Measurements from ENCODE around the gene ZNF79.

ZNF79 gene

DNA sequence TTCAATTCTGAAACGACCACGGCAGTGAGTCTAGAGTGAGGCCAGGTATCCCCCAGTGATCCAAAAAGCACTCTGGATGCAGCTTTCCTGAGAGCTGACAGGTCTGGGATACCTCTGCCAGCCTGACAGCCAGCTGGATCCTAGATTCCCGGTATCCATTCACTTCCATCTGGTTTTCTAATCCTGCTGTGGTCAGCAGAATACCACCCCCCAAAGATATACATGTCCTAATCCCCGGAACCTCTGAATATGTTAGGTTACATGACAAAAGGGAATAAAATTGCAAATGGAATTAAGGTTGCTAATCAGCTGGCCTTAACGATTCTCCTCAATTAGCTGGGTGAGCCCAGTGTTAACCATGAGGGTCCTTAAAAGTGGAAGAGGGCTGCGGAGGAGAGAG is 1.4 kb upstream of the ZNF79 start:
- no peak for DNase-seq (ENCODE audit: low read depth)
- TF ChIP-seq, protein P1, sequence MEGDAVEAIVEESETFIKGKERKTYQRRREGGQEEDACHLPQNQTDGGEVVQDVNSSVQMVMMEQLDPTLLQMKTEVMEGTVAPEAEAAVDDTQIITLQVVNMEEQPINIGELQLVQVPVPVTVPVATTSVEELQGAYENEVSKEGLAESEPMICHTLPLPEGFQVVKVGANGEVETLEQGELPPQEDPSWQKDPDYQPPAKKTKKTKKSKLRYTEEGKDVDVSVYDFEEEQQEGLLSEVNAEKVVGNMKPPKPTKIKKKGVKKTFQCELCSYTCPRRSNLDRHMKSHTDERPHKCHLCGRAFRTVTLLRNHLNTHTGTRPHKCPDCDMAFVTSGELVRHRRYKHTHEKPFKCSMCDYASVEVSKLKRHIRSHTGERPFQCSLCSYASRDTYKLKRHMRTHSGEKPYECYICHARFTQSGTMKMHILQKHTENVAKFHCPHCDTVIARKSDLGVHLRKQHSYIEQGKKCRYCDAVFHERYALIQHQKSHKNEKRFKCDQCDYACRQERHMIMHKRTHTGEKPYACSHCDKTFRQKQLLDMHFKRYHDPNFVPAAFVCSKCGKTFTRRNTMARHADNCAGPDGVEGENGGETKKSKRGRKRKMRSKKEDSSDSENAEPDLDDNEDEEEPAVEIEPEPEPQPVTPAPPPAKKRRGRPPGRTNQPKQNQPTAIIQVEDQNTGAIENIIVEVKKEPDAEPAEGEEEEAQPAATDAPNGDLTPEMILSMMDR (IDR thresholded peaks at IDR 0.05; ENCODE audit: insufficient read depth, low read depth, low read length, missing control alignments), result no peak
- H3K4me3 ChIP-seq (ENCODE audit: low read length), result peak overlapping the region; percentile 95

DNA sequence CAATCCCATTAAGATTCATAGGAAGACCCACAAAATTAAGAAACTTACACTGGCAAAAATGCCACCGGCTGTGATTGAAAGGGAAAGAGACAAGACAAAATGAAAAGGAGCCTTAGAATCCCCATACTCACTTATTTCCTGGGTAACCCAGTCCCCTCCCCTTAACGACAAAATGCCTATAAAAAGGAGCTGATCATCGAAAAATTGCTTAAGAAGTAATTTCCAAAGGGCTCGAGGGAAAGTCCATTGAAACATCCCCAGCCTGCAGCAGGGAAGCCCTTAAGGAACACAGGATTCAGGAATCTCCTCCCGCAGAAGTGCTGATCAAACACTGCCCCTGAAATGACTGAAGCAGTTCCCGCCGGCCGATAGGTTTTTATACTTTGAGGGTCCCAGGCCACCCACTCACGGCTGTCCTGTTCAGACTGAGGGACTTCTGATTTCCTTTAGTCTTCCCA is 677 bp upstream of the ZNF79 start:
- DNase-seq (ENCODE audit: low read depth), result no peak
- TF ChIP-seq, protein P1 (IDR thresholded peaks at IDR 0.05; ENCODE audit: insufficient read depth, low read depth, low read length, missing control alignments), result no peak
- peak overlapping the region; percentile 95 for H3K4me3 ChIP-seq (ENCODE audit: low read length)

DNA sequence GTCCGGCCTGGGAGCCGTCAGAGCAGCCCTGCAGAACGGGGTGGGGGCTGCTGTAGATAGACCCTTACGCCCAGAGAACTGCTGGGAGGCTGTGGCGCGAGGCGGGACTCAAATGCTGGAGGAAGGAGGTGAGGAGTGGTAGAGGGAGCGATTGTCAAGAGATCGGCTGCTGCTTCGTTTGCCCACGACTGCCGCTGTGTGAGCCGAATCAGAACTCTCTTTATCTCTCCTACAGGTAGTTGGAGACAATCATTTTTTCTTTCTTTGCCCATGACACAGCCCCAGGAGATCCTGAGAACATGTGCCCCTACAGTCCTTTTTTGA is 456 bp downstream of the ZNF79 start:
- TF ChIP-seq, protein P1 (IDR thresholded peaks at IDR 0.05; ENCODE audit: insufficient read depth, low read depth, low read length, missing control alignments), result no peak
- no peak for DNase-seq (ENCODE audit: low read depth)

DNA sequence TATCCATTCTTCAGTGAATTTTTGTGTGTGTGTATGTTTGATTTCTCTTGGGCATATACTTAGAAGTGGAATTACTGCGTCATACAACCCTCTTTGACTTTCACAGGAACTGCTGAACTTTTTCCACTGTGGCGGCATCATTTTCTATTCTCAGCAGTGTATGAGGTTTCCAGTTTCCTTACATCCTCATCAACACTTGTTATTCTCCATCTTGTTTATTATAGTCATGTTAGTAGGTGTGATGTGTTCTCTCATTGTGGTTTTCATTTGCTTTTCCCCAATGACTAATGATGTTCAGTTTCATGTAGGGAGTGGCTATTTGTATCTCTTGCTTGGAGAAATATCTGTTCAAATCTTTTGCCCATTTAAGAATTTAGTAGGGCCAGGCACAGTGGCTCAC is 2.6 kb downstream of the ZNF79 start:
- H3K4me3 ChIP-seq (ENCODE audit: low read length), result no peak overlapping the region
- peak; percentile 69 for DNase-seq (ENCODE audit: low read depth)
- TF ChIP-seq, protein P1 (IDR thresholded peaks at IDR 0.05; ENCODE audit: insufficient read depth, low read depth, low read length, missing control alignments), result no peak

More for the DNA sequence above, 456 bp downstream of the ZNF79 start:
- H3K4me3 ChIP-seq (ENCODE audit: low read length), result peak overlapping the region; percentile 95

DNA sequence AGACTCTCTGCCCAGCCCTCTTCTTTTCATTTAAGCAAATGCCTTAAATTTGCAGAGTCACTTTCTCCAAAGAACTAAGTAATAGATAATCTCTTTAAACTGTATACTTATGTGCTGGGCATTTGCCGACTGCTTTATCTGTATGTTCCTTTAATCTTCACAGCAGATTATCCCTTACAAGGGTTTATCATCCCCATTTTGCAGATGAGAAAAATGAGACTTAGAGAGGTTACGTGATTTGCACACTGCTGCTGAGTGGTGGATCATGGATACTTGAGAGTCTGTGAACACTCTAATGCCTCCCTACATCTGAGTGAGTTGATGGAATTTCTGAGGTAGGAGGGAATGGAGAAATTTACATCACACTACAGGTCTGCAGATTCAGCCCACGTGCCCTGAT is 4.2 kb downstream of the ZNF79 start:
- TF ChIP-seq, protein P1 (IDR thresholded peaks at IDR 0.05; ENCODE audit: insufficient read depth, low read depth, low read length, missing control alignments), result no peak
- no peak overlapping the region for H3K4me3 ChIP-seq (ENCODE audit: low read length)
- no peak for DNase-seq (ENCODE audit: low read depth)

DNA sequence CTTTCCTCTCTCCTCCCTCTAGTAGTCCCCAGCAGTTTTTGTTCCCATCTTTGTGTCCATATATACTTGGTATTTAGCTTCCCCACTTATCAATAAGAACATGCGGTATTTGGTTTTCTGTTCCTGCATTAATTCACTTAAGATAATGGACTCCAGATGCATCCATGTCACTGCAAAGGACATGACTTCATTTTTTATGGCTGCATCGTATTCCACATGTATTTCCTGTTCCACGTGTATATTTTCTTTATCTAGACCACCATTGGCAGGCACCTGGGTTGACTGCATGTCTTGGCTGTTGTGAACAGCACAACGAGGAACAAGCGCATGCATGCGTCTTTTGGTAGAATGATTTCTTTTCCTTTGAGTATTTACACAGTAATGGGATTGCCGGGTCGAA is 6.2 kb downstream of the ZNF79 start:
- DNase-seq (ENCODE audit: low read depth), result no peak
- H3K4me3 ChIP-seq (ENCODE audit: low read length), result no peak overlapping the region
- TF ChIP-seq, protein P1 (IDR thresholded peaks at IDR 0.05; ENCODE audit: insufficient read depth, low read depth, low read length, missing control alignments), result no peak

DNA sequence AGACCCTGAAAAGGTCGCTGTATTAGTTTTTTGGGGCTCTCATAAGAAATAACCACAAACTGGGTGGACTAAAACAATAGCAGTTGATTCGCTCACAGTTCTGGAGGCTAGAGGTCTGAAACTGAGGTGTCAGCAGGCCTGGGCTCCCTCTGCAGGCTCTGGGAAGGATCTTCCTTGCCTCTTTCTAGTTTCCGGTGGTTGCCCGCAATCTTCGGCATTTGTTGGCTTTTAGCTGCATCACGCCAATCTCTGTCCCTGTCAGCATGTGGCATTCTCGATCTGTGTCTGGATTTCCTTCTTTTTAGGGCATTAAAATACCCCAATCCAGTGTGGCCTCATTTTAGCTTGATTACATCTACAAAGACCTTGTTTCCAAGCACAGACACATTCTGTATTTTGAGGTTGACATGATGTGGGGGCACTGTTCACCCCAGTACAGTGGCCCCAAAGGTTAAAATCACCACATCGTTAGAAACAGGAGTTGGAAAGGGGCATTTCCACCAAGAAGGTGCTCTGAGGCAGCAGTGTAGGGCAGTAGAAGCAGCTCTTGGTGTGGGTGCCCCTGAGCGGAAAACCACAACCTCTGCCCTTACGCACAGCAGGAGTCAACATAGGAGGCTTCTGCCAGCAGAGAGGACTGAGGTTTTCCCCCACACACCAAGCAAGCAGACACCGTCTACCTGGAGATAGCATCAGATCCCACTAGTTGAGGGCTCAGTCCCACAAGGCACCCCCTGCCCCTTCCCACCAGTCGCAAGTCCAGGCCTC is 13.5 kb downstream of the ZNF79 start:
- TF ChIP-seq, protein P1 (IDR thresholded peaks at IDR 0.05; ENCODE audit: insufficient read depth, low read depth, low read length, missing control alignments), result no peak
- H3K4me3 ChIP-seq (ENCODE audit: low read length), result no peak overlapping the region
- no peak for DNase-seq (ENCODE audit: low read depth)
